HepG2 (cell line): ENCODE measurements around the gene RERE.

Experiments used
- DR1 ChIP-seq: sonication (generic); formaldehyde crosslinking; IDR thresholded peaks from 2 replicates; pipeline ENCODE4 v1.8.0; 2021; ENCODE audit warnings: mild to moderate bottlenecking, missing genetic modification reagents, inconsistent platforms
- HDAC2 ChIP-seq: sonication (generic); formaldehyde crosslinking; IDR thresholded peaks from 2 replicates; pipeline ENCODE4 v1.4.0; 2020; ENCODE audit warnings: missing genetic modification reagents
- NFRKB ChIP-seq: fragments of 450-650 bp; IDR thresholded peaks from 2 replicates; pipeline ENCODE4 v1.6.1; 2017
- NFYB ChIP-seq: sonication (generic); formaldehyde crosslinking; IDR thresholded peaks from 2 replicates; pipeline ENCODE4 v1.4.0; 2020; ENCODE audit warnings: missing genetic modification reagents
- PLRG1 ChIP-seq: fragments of 450-650 bp; conservative IDR thresholded peaks from 2 replicates; pipeline ENCODE4 v1.6.1; 2016
- ZNF543 ChIP-seq: sonication (generic); formaldehyde crosslinking; IDR thresholded peaks from 2 replicates; pipeline ENCODE4 v1.4.0; 2020; ENCODE audit warnings: mild to moderate bottlenecking, missing genetic modification reagents
- ZNF746 ChIP-seq: sonication (generic); formaldehyde crosslinking; IDR thresholded peaks from 2 replicates; pipeline ENCODE4 v1.8.0; 2022; ENCODE audit warnings: mild to moderate bottlenecking, missing genetic modification reagents
- TF ChIP-seq, protein P1 (sequence below): IDR thresholded peaks from 2 replicates; pipeline ENCODE4 v1.6.1; 2016; ENCODE audit warnings: mild to moderate bottlenecking

DNA sequence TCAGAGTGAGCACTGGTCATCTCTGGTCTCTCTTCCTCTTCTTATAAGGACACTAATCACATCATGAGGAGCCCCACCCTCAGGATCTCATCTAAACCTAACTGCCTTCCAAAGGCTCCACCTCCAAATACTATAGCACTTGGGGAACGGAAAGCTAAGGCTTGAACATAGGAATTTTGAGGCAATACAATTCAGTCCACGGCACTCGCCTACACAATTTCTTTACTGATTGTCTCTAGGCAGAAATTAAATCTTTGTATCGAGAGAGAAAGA is 127.3 kb downstream of the RERE start:
- TF ChIP-seq ZNF746 (CRISPR knock-in tag) (no peak), NFRKB (no peak), ZNF543 (CRISPR knock-in tag) (no peak), DR1 (CRISPR knock-in tag) (no peak), HDAC2 (CRISPR knock-in tag) (no peak), PLRG1 (no peak), NFYB (CRISPR knock-in tag) (no peak)
- TF ChIP-seq, protein P1, sequence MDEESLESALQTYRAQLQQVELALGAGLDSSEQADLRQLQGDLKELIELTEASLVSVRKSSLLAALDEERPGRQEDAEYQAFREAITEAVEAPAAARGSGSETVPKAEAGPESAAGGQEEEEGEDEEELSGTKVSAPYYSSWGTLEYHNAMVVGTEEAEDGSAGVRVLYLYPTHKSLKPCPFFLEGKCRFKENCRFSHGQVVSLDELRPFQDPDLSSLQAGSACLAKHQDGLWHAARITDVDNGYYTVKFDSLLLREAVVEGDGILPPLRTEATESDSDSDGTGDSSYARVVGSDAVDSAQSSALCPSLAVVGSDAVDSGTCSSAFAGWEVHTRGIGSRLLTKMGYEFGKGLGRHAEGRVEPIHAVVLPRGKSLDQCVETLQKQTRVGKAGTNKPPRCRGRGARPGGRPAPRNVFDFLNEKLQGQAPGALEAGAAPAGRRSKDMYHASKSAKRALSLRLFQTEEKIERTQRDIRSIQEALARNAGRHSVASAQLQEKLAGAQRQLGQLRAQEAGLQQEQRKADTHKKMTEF (CRISPR knock-in tag), result no peak
